Nasal cavity respiratory epithelium epithelial cell of viscerocranial mucosa (primary cell): ENCODE data around the gene APOL6. TPM values are rescaled to one million over a fixed set of nuclear protein-coding genes. Genes with fewer than 3 reads are reported as not detected.

Source experiments
- total RNA-seq: library from RNA; depleted of rRNA; stranded (reverse); fragments of >200 nt; gene quantifications from 2 replicates; pipeline ENCODE4 v1.2.3, GENCODE V29; 2014

The APOL6 gene
- 8.9 and 40.9 TPM in 2 replicates for total RNA-seq

GRCh38 chr22:35648066-35649025, at the start of gene APOL6:
TSS of gene APOL6 (plus strand) at chr22:35648446. CDS start at chr22:35656426, 7,980 bp downstream.

GRCh38 chr22:35617137-35617755, 31.0 kb upstream of the APOL6 start, which contains the start of gene MB:
TSS of gene MB (minus strand) at chr22:35617329. CDS start at chr22:35617257, 72 bp downstream.

GRCh38 chr22:35717572-35717971, 69.3 kb downstream of the APOL6 start, which contains the start of gene APOL5:
TSS of gene APOL5 (plus strand) at chr22:35717872. CDS start at chr22:35717872, 0 bp downstream.

Other genes starting within 250 kb of the APOL6 start
- gene MCM5, start 248.3 kb upstream of the APOL6 start, total RNA-seq = 8.2 and 9.0 TPM in 2 replicates
- under 0.01 and 0.14 TPM in 2 replicates for gene RASD2, start 107.6 kb upstream of the APOL6 start, total RNA-seq
- 0.21 TPM in 1 of 2 replicates, not detected in the other for gene MB, start 31.1 kb upstream of the APOL6 start, total RNA-seq
- gene APOL5, start 69.4 kb downstream of the APOL6 start, total RNA-seq = not detected in 2 replicates